Measurements from ENCODE around the gene ITGA1. TPM values are rescaled to one million over a fixed set of nuclear protein-coding genes. Genes with fewer than 3 reads are reported as not detected.

ITGA1 gene
- total and polyA plus RNA-seq, 2 of the 13 experiments (the other 11 are each of a cell fraction or from before 2014, with no cell fraction given) = 23.1 to 28.6 TPM

GRCh38 chr5:52807037-52807436, 19.3 kb downstream of the ITGA1 start:
- Histone ChIP-seq H3K4me3 (replicated peaks in 1 of 3; ENCODE audit: insufficient read depth in 1 of 3, low read depth in 2 of 3, low read length in 3 of 3) (no peak overlapping the region), H3K79me2 (ENCODE audit: insufficient read depth, low read length) (peaks cover 52% of the 10 kb centered on the region), H3K9me3 (ENCODE audit: low read length) (no peaks in the 10 kb centered on the region), H3K4me1 (ENCODE audit: insufficient read depth, low read length) (peaks cover 63% of the 10 kb centered on the region), H2AFZ (ENCODE audit: low read length) (no peak overlapping the region), H4K20me1 (ENCODE audit: insufficient read depth, low read length) (peaks cover 23% of the 10 kb centered on the region), H3K4me2 (ENCODE audit: low read depth, low read length) (no peak overlapping the region), H3K27me3 (ENCODE audit: control insufficient read depth in 1 of 2, insufficient read depth in 2 of 2, low read length in 2 of 2) (no peaks in the 10 kb centered on the region), H3K36me3 (replicated peaks in 1 of 2; ENCODE audit: control insufficient read depth in 1 of 2, insufficient read depth in 2 of 2, low read length in 2 of 2) (peaks cover 0 to 15% of the 10 kb centered on the region in 2 experiments; a peak in 1 of 5 replicates), H3K27ac (ENCODE audit: extremely low read length, insufficient read depth, low read length) (no peak overlapping the region), H3K9ac (ENCODE audit: insufficient read depth, low read depth, low read length) (no peak overlapping the region)
- DNase-seq (ENCODE audit: low spot score) = no peak
- BruUV-seq (replicated peaks) = no TSS peak
- no peak for FAIRE-seq
- CTCF ChIA-PET (ENCODE audit: low intra/inter-chr PET ratio, low total read pairs) = no interaction called here
- TF ChIP-seq KIAA2018 (CRISPR knock-in tag; IDR thresholded peaks at IDR 0.05; ENCODE audit: borderline replicate concordance) (no peak), THAP8 (CRISPR knock-in tag; IDR thresholded peaks at IDR 0.05; ENCODE audit: borderline replicate concordance) (no peak), RBFOX2 (IDR thresholded peaks at IDR 0.05; ENCODE audit: low read depth, low read length) (no peak), ZNF576 (CRISPR knock-in tag; IDR thresholded peaks at IDR 0.05) (no peak), ZNF567 (CRISPR knock-in tag; IDR thresholded peaks at IDR 0.05; ENCODE audit: borderline replicate concordance) (no peak), ZFY (CRISPR knock-in tag; IDR thresholded peaks at IDR 0.05) (no peak)
- intact Hi-C loops (cut with micrococcal nuclease; ENCODE audit: unreplicated experiment) = no loop called here
- ATAC-seq = no peak
- POLR2A ChIA-PET = no interaction called here
- in situ Hi-C loops (cut with HindIII; ENCODE audit: extremely low pct_ligation_motif_present, low pct_unique_long_range_greater_than_20kb) = no loop called here

All from HepG2 (cell line).